Measurements from ENCODE around the gene TTC39C.

DNA sequence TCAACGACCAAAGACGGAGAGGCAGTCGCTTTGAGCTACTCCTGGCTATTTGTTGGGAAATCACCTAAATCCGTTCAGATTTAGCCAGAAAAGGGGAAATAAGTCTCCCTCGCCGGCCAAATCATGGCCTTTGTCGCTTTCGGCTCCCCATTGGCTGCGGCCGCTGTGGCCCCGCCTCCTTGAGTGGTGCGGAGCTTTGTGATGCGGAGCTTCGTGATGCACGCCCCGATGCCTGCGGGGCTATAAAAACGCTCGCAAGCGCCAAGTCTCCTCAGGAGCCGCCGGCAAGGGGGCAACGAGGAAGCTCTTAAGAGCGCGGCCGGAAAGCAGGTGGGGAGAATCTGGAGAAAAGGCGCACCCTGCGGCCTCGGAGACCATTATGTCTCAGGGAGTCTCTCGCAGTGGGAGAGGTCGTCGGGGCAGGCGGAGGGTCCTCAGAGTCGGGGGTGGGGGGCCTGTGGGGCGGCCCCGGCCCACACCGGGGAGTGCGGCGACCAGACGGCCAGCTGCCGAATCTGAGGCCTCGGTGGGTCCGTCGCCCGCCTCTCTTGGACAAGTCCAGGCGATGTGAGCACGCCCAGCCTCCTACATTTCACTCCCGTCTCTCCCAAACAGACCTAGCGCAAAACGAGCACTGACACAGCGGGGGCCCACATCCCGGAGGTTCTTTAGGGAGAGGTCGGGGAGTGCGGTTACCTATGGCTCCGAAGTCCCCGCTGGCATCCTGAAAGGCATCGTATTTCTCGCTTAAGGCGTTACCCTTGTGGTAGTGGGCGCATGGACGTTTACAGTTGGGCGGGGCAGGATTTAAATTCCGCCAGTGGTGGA lies 124.4 kb downstream of the TTC39C start, which contains the start of gene CABYR:
- TF ChIP-seq CTCF (IDR thresholded peaks at IDR 0.05) (no peak), ZFX (IDR thresholded peaks at IDR 0.05; ENCODE audit: borderline replicate concordance) (no peak)

Data from 22Rv1 (cell line).